Forelimb muscle (tissue), 1 donor: ENCODE results near the gene CMTR1. TPM values are rescaled to one million over a fixed set of nuclear protein-coding genes. Genes with fewer than 3 reads are reported as not detected.

ENCODE experiments used
- polyA plus RNA-seq: library from polyadenylated mRNA; unstranded; fragments of 120-200 nt; gene quantifications from one replicate; pipeline ENCODE4 v1.2.1, GENCODE V29; 2013; ENCODE audit not compliant: insufficient read length

Gene CMTR1
- polyA plus RNA-seq, 1 donor, result 32.9 TPM

Other genes with a start within 250 kb of the CMTR1 start
- 6.6 TPM for gene TBC1D22B, start 175.4 kb upstream of the CMTR1 start, polyA plus RNA-seq
- gene TMEM217, start 175.1 kb upstream of the CMTR1 start, polyA plus RNA-seq, result 0.71 TPM
- 15.8 TPM for gene RNF8, start 79.2 kb upstream of the CMTR1 start, polyA plus RNA-seq
- 19.0 TPM for gene CCDC167, start 66.7 kb downstream of the CMTR1 start, polyA plus RNA-seq